Measurements from ENCODE around the gene DTX3. TPM values are rescaled to one million over a fixed set of nuclear protein-coding genes. Genes with fewer than 3 reads are reported as not detected.

Gene DTX3
- total RNA-seq, 1 donor from 2014 or later = 22.1 TPM

- H3K27ac ChIP-seq = no peak overlapping the region
- H3K4me1 ChIP-seq = peaks cover 11% of the 10 kb centered on the region
- H3K4me3 ChIP-seq = no peak overlapping the region
- intact Hi-C loops (cut with DNase I) = no loop called here
- DNase-seq (ENCODE audit: extremely low spot score in 2 of 2) = no peak
- TF ChIP-seq CTCF (IDR thresholded peaks at IDR 0.05) (no peak), POLR2A (IDR thresholded peaks at IDR 0.05) (no peak), POLR2AphosphoS5 (IDR thresholded peaks at IDR 0.05; ENCODE audit: insufficient read depth in 1 of 2, low read depth in 1 of 2) (no peak)
- H3K27me3 ChIP-seq = no peaks in the 10 kb centered on the region
- H3K9me3 ChIP-seq = no peaks in the 10 kb centered on the region
- no peaks in the 10 kb centered on the region for H3K36me3 ChIP-seq
Observed at GRCh38 chr12:57626111-57626920, 21.7 kb downstream of the DTX3 start.

GRCh38 chr12:57626921-57627445, 22.4 kb downstream of the DTX3 start:
- Histone ChIP-seq H3K4me3 (no peak overlapping the region), H3K4me1 (peaks cover 11% of the 10 kb centered on the region), H3K27me3 (no peaks in the 10 kb centered on the region), H3K27ac (no peak overlapping the region), H3K36me3 (no peaks in the 10 kb centered on the region), H3K9me3 (no peaks in the 10 kb centered on the region)
- intact Hi-C loops (cut with DNase I) = no loop called here
- TF ChIP-seq POLR2AphosphoS5 (IDR thresholded peaks at IDR 0.05; ENCODE audit: insufficient read depth in 1 of 2, low read depth in 1 of 2) (no peak), CTCF (IDR thresholded peaks at IDR 0.05) (no peak), POLR2A (IDR thresholded peaks at IDR 0.05) (no peak)
- no peak for DNase-seq (ENCODE audit: extremely low spot score in 2 of 2)

- no peak overlapping the region for H3K27ac ChIP-seq
- no peaks in the 10 kb centered on the region for H3K36me3 ChIP-seq
- TF ChIP-seq POLR2AphosphoS5 (IDR thresholded peaks at IDR 0.05; ENCODE audit: insufficient read depth in 1 of 2, low read depth in 1 of 2) (peak in 1 of 2 donors; percentile 6), POLR2A (IDR thresholded peaks at IDR 0.05) (no peak), CTCF (IDR thresholded peaks at IDR 0.05) (no peak)
- H3K9me3 ChIP-seq = no peaks in the 10 kb centered on the region
- no peaks in the 10 kb centered on the region for H3K27me3 ChIP-seq
- intact Hi-C loops (cut with DNase I) = no loop called here
- H3K4me3 ChIP-seq = no peak overlapping the region
- H3K4me1 ChIP-seq = peaks cover 14% of the 10 kb centered on the region
- DNase-seq (ENCODE audit: extremely low spot score in 2 of 2) = peak in 1 of 2 donors; percentile 84
Observed at GRCh38 chr12:57627501-57628279, 23.1 kb downstream of the DTX3 start.

- Histone ChIP-seq H3K36me3 (no peaks in the 10 kb centered on the region), H3K9me3 (no peaks in the 10 kb centered on the region), H3K27me3 (no peaks in the 10 kb centered on the region), H3K4me3 (no peak overlapping the region), H3K27ac (no peak overlapping the region), H3K4me1 (peaks cover 22% of the 10 kb centered on the region)
- intact Hi-C loops (cut with DNase I) = no loop called here
- no peak for TF ChIP-seq POLR2AphosphoS5 (IDR thresholded peaks at IDR 0.05; ENCODE audit: insufficient read depth in 1 of 2, low read depth in 1 of 2)
- DNase-seq (ENCODE audit: extremely low spot score in 2 of 2) = peak in 1 of 2 donors; percentile 76
Observed at GRCh38 chr12:57628280-57629191, 23.9 kb downstream of the DTX3 start.

All from vagina (tissue), 2 donors.